OCI-LY7 (cell line): ENCODE data around the gene APCDD1.

Source experiments
- EZH2phosphoT487 ChIP-seq: fragments of 200-600 bp; sonication (generic); IDR thresholded peaks from 2 replicates; pipeline ENCODE4 v1.6.1; 2018; ENCODE audit warnings: low read depth, borderline replicate concordance, mild to moderate bottlenecking, mixed run types, antibody characterized with exemption, low read length, moderate library complexity, mixed read lengths
- TF ChIP-seq, protein P1 (sequence below): fragments of 200-600 bp; sonication (generic); conservative IDR thresholded peaks from 2 replicates; pipeline ENCODE4 v1.5.1; 2014; ENCODE audit warnings: mild to moderate bottlenecking, antibody characterized with exemption, low read length, moderate library complexity, mixed read lengths

DNA sequence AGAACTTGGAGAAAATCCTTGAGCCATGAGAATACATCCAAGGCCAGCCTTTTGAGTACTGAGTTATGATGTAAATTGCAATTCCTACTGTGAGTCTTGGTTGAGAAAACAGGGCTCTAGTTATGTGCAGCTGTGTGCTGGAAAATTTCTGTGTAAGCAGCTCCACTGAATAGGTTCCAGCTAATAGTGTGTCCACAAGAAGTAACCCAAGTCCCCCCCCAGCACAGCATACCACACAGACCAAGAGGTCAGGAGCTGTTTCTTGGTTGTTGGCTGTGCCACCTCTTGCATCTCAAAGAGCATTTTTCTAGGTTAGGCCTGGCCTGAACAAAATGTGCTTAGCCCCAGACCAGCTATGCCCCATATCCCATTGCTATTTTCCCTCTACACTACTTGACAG, 36.8 kb upstream of the APCDD1 start:
- TF ChIP-seq, protein P1, sequence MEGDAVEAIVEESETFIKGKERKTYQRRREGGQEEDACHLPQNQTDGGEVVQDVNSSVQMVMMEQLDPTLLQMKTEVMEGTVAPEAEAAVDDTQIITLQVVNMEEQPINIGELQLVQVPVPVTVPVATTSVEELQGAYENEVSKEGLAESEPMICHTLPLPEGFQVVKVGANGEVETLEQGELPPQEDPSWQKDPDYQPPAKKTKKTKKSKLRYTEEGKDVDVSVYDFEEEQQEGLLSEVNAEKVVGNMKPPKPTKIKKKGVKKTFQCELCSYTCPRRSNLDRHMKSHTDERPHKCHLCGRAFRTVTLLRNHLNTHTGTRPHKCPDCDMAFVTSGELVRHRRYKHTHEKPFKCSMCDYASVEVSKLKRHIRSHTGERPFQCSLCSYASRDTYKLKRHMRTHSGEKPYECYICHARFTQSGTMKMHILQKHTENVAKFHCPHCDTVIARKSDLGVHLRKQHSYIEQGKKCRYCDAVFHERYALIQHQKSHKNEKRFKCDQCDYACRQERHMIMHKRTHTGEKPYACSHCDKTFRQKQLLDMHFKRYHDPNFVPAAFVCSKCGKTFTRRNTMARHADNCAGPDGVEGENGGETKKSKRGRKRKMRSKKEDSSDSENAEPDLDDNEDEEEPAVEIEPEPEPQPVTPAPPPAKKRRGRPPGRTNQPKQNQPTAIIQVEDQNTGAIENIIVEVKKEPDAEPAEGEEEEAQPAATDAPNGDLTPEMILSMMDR: no peak
- no peak for TF ChIP-seq EZH2phosphoT487
